Occipital lobe (tissue), 2 donors: ENCODE measurements around the gene SDHA. TPM values are rescaled to one million over a fixed set of nuclear protein-coding genes. Genes with fewer than 3 reads are reported as not detected.
A peak's percentile ranks its signal among the peaks of the same experiment; 100 is the strongest.
"Not testable (repeated sequence)": the region's sequence is repeated elsewhere in the genome, so short reads cannot be mapped to it uniquely, and the experiment has no call there.

Experiments used
- DNase-seq: peaks from one replicate; lab custom pipeline; 2025; lab: John Stamatoyannopoulos, UW
- total RNA-seq: library from RNA; depleted of rRNA; stranded (reverse); fragments of >200 nt; gene quantifications from one replicate; pipeline ENCODE4 v1.2.3, GENCODE V29; 2014

The SDHA gene
- total RNA-seq, 1 donor from 2014 or later = 74.4 TPM

GRCh38 chr5:255116-255515 lies 37.0 kb downstream of the SDHA start:
- DNase-seq = not testable (repeated sequence)

- not testable (repeated sequence) for DNase-seq
Measured at GRCh38 chr5:256347-256746, 38.2 kb downstream of the SDHA start.

- no peak for DNase-seq
Measured at GRCh38 chr5:257148-257547, 39.0 kb downstream of the SDHA start.

GRCh38 chr5:263275-263974 lies 45.3 kb downstream of the SDHA start:
- not testable (repeated sequence) for DNase-seq

GRCh38 chr5:264338-264737 lies 46.2 kb downstream of the SDHA start:
- DNase-seq = no peak

GRCh38 chr5:266311-267026 lies 48.3 kb downstream of the SDHA start:
- DNase-seq = not testable (repeated sequence)

GRCh38 chr5:267716-268115 lies 49.6 kb downstream of the SDHA start:
- no peak for DNase-seq

- DNase-seq = no peak
Measured at GRCh38 chr5:270340-270739, 52.2 kb downstream of the SDHA start.

- DNase-seq = not testable (repeated sequence)
Measured at GRCh38 chr5:271828-272167, 53.7 kb downstream of the SDHA start.

GRCh38 chr5:273091-273490 lies 55.0 kb downstream of the SDHA start:
- not testable (repeated sequence) for DNase-seq

GRCh38 chr5:273491-273890 lies 55.4 kb downstream of the SDHA start:
- not testable (repeated sequence) for DNase-seq

GRCh38 chr5:274346-274745 lies 56.2 kb downstream of the SDHA start:
- DNase-seq = not testable (repeated sequence)

- no peak for DNase-seq
Measured at GRCh38 chr5:278646-279045, 60.5 kb downstream of the SDHA start.

GRCh38 chr5:279051-279665 lies 61.0 kb downstream of the SDHA start:
- not testable (repeated sequence) for DNase-seq

- DNase-seq = no peak
Measured at GRCh38 chr5:285991-286557, 68.0 kb downstream of the SDHA start.

GRCh38 chr5:290200-290599 lies 72.1 kb downstream of the SDHA start:
- DNase-seq = not testable (repeated sequence)

- peak; percentile 19 for DNase-seq
Measured at GRCh38 chr5:291345-291744, 73.2 kb downstream of the SDHA start.

- not testable (repeated sequence) for DNase-seq
Measured at GRCh38 chr5:294788-295187, 76.7 kb downstream of the SDHA start.

- not testable (repeated sequence) for DNase-seq
Measured at GRCh38 chr5:296207-296606, 78.1 kb downstream of the SDHA start.

- DNase-seq = not testable (repeated sequence)
Measured at GRCh38 chr5:296954-297353, 78.8 kb downstream of the SDHA start.

- not testable (repeated sequence) for DNase-seq
Measured at GRCh38 chr5:297448-297847, 79.3 kb downstream of the SDHA start.
